Neural crest cell (in vitro differentiated cells): ENCODE results near the gene HSPBP1. TPM values are rescaled to one million over a fixed set of nuclear protein-coding genes. Genes with fewer than 3 reads are reported as not detected.

ENCODE experiments used
- DNase-seq: peaks from one replicate; pipeline ENCODE4 v3.0.0; 2021; ENCODE audit warnings: low read depth, mixed read lengths, low spot score
- H3K27ac Mint-ChIP-seq: one replicate; pipeline ENCODE4 v1.8.0; 2021; ENCODE audit warnings: mild to moderate bottlenecking, mixed read lengths; ENCODE audit not compliant: unreplicated experiment
- H3K27me3 Mint-ChIP-seq: 2 replicates; pipeline ENCODE4 v1.8.0; 2021; ENCODE audit warnings: low read depth, mild to moderate bottlenecking, mixed read lengths
- H3K36me3 Mint-ChIP-seq: 2 replicates; pipeline ENCODE4 v1.8.0; 2021; ENCODE audit warnings: low read depth, mild to moderate bottlenecking, mixed read lengths
- H3K4me1 Mint-ChIP-seq: 2 replicates; pipeline ENCODE4 v1.8.0; 2021; ENCODE audit warnings: mixed read lengths
- H3K4me3 Mint-ChIP-seq: one replicate; pipeline ENCODE4 v1.8.0; 2021; ENCODE audit warnings: mild to moderate bottlenecking, mixed read lengths
- H3K9me3 Mint-ChIP-seq: 2 replicates; pipeline ENCODE4 v1.8.0; 2021; ENCODE audit warnings: mixed read lengths
- CTCF ChIP-seq: fragments of 200-600 bp; sonication (generic); conservative IDR thresholded peaks from 2 replicates; pipeline ENCODE4 v1.5.0; 2021; ENCODE audit warnings: antibody characterized with exemption, mild to moderate bottlenecking
- total RNA-seq: library from RNA; stranded (reverse); gene quantifications from 2 replicates; pipeline ENCODE4 v1.2.1, GENCODE V29; 2021

The HSPBP1 gene
- total RNA-seq, 1 donor from 2014 or later, result 54.7 TPM

- no peak for DNase-seq
- Mint-ChIP-seq H3K9me3 (peaks cover 7% of the 10 kb centered on the region), H3K27me3 (no peaks in the 10 kb centered on the region), H3K27ac (no peak overlapping the region), H3K4me1 (peaks cover 10% of the 10 kb centered on the region), H3K36me3 (peaks cover 16% of the 10 kb centered on the region), H3K4me3 (no peak overlapping the region)
- TF ChIP-seq CTCF, result no peak
Observed at GRCh38 chr19:55265173-55265572, 14.7 kb downstream of the HSPBP1 start.

- DNase-seq, result no peak
- no peak overlapping the region for H3K27ac Mint-ChIP-seq
- peaks cover 7% of the 10 kb centered on the region for H3K9me3 Mint-ChIP-seq
- TF ChIP-seq CTCF, result no peak
- H3K36me3 Mint-ChIP-seq, result peaks cover 16% of the 10 kb centered on the region
- no peak overlapping the region for H3K4me3 Mint-ChIP-seq
- peaks cover 14% of the 10 kb centered on the region for H3K4me1 Mint-ChIP-seq
- H3K27me3 Mint-ChIP-seq, result no peaks in the 10 kb centered on the region
Observed at GRCh38 chr19:55264531-55264930, 15.4 kb downstream of the HSPBP1 start.

GRCh38 chr19:55262359-55262758 is 17.6 kb downstream of the HSPBP1 start:
- peaks cover 13% of the 10 kb centered on the region for H3K36me3 Mint-ChIP-seq
- TF ChIP-seq CTCF, result no peak
- H3K9me3 Mint-ChIP-seq, result peaks cover 7% of the 10 kb centered on the region
- H3K4me3 Mint-ChIP-seq, result no peak overlapping the region
- H3K4me1 Mint-ChIP-seq, result peaks cover 26% of the 10 kb centered on the region
- no peak for DNase-seq
- H3K27me3 Mint-ChIP-seq, result no peaks in the 10 kb centered on the region
- no peak overlapping the region for H3K27ac Mint-ChIP-seq

GRCh38 chr19:55261671-55262126 is 18.2 kb downstream of the HSPBP1 start:
- Mint-ChIP-seq H3K27ac (no peak overlapping the region), H3K36me3 (peaks cover 10% of the 10 kb centered on the region), H3K4me3 (peak overlapping the region; percentile 44), H3K4me1 (peaks cover 33% of the 10 kb centered on the region), H3K27me3 (no peaks in the 10 kb centered on the region), H3K9me3 (peaks cover 6% of the 10 kb centered on the region)
- TF ChIP-seq CTCF, result no peak
- no peak for DNase-seq

- TF ChIP-seq CTCF, result no peak
- DNase-seq, result peak; percentile 23
- H3K27me3 Mint-ChIP-seq, result no peaks in the 10 kb centered on the region
- peaks cover 5% of the 10 kb centered on the region for H3K36me3 Mint-ChIP-seq
- H3K27ac Mint-ChIP-seq, result peak overlapping the region; percentile 98
- peaks cover 43% of the 10 kb centered on the region for H3K4me1 Mint-ChIP-seq
- H3K9me3 Mint-ChIP-seq, result no peaks in the 10 kb centered on the region
- peak overlapping the region; percentile 89 for H3K4me3 Mint-ChIP-seq
Observed at GRCh38 chr19:55259540-55260210, 20.2 kb downstream of the HSPBP1 start.
